ENCODE data around the gene KCNQ5. TPM values are rescaled to one million over a fixed set of nuclear protein-coding genes. Genes with fewer than 3 reads are reported as not detected.

Gene KCNQ5
- total and polyA plus RNA-seq, 2 donors (not counting 1 experiment from before 2014, with no cell fraction given), result 0.74 to 4.6 TPM

- Histone ChIP-seq H3K27me3 (ENCODE audit: control insufficient read depth, insufficient read depth, low read length) (no peaks in the 10 kb centered on the region), H3K9ac (ENCODE audit: insufficient read depth, low read length) (no peak overlapping the region), H3K4me2 (ENCODE audit: extremely low read depth, insufficient read depth, low read length) (no peak overlapping the region), H3K9me3 (ENCODE audit: control insufficient read depth, insufficient read depth, low read depth, low read length) (no peaks in the 10 kb centered on the region), H2AFZ (ENCODE audit: low read length) (no peak overlapping the region), H4K20me1 (ENCODE audit: control insufficient read depth, extremely low read depth, insufficient read depth, low read length) (no peaks in the 10 kb centered on the region), H3K4me3 (replicated peaks in 1 of 4; ENCODE audit: control extremely low read depth in 1 of 4, insufficient read depth in 1 of 4, low read depth in 3 of 4, low read length in 4 of 4) (no peak overlapping the region), H3K36me3 (ENCODE audit: control insufficient read depth, insufficient read depth, low read length) (no peaks in the 10 kb centered on the region), H3K4me1 (ENCODE audit: control insufficient read depth, extremely low read depth, insufficient read depth, low read length) (no peaks in the 10 kb centered on the region), H3K27ac (ENCODE audit: insufficient read depth, low read length) (no peak overlapping the region), H3K79me2 (ENCODE audit: control insufficient read depth, insufficient read depth, low read length) (no peaks in the 10 kb centered on the region)
- DNase-seq (ENCODE audit: low read depth in 2 of 2), result no peak
- TF ChIP-seq CTCF (conservative IDR thresholded peaks at IDR 0.05 in 1 of 2, IDR thresholded peaks at IDR 0.05 in 1 of 2; ENCODE audit: low read depth in 1 of 2, low read length in 2 of 2) (no peak), EZH2 (IDR thresholded peaks at IDR 0.05; ENCODE audit: low read length, missing control alignments) (no peak)
Measured at GRCh38 chr6:72728706-72729343, 107.0 kb downstream of the KCNQ5 start.

GRCh38 chr6:72733045-72733444 lies 111.2 kb downstream of the KCNQ5 start:
- no peak for DNase-seq (ENCODE audit: low read depth in 2 of 2)

GRCh38 chr6:72738091-72738490 lies 116.2 kb downstream of the KCNQ5 start:
- H3K4me1 ChIP-seq (ENCODE audit: control insufficient read depth, extremely low read depth, insufficient read depth, low read length), result no peaks in the 10 kb centered on the region
- no peaks in the 10 kb centered on the region for H3K79me2 ChIP-seq (ENCODE audit: control insufficient read depth, insufficient read depth, low read length)
- H3K4me3 ChIP-seq (replicated peaks in 1 of 4; ENCODE audit: control extremely low read depth in 1 of 4, insufficient read depth in 1 of 4, low read depth in 3 of 4, low read length in 4 of 4), result no peak overlapping the region
- no peak overlapping the region for H3K27ac ChIP-seq (ENCODE audit: insufficient read depth, low read length)
- no peaks in the 10 kb centered on the region for H3K36me3 ChIP-seq (ENCODE audit: control insufficient read depth, insufficient read depth, low read length)
- no peak overlapping the region for H2AFZ ChIP-seq (ENCODE audit: low read length)
- TF ChIP-seq EZH2 (IDR thresholded peaks at IDR 0.05; ENCODE audit: low read length, missing control alignments), result no peak
- no peak for TF ChIP-seq CTCF (conservative IDR thresholded peaks at IDR 0.05 in 1 of 2, IDR thresholded peaks at IDR 0.05 in 1 of 2; ENCODE audit: low read depth in 1 of 2, low read length in 2 of 2)
- no peaks in the 10 kb centered on the region for H3K27me3 ChIP-seq (ENCODE audit: control insufficient read depth, insufficient read depth, low read length)
- H4K20me1 ChIP-seq (ENCODE audit: control insufficient read depth, extremely low read depth, insufficient read depth, low read length), result no peaks in the 10 kb centered on the region
- no peak for DNase-seq (ENCODE audit: low read depth in 2 of 2)
- H3K4me2 ChIP-seq (ENCODE audit: extremely low read depth, insufficient read depth, low read length), result no peak overlapping the region
- H3K9ac ChIP-seq (ENCODE audit: insufficient read depth, low read length), result no peak overlapping the region
- H3K9me3 ChIP-seq (ENCODE audit: control insufficient read depth, insufficient read depth, low read depth, low read length), result no peaks in the 10 kb centered on the region

More at GRCh38 chr6:72733045-72733444, 111.2 kb downstream of the KCNQ5 start:
- Histone ChIP-seq H3K36me3 (ENCODE audit: control insufficient read depth, insufficient read depth, low read length) (no peaks in the 10 kb centered on the region), H4K20me1 (ENCODE audit: control insufficient read depth, extremely low read depth, insufficient read depth, low read length) (no peaks in the 10 kb centered on the region), H3K4me3 (replicated peaks in 1 of 4; ENCODE audit: control extremely low read depth in 1 of 4, insufficient read depth in 1 of 4, low read depth in 3 of 4, low read length in 4 of 4) (no peak overlapping the region), H3K4me1 (ENCODE audit: control insufficient read depth, extremely low read depth, insufficient read depth, low read length) (no peaks in the 10 kb centered on the region), H2AFZ (ENCODE audit: low read length) (no peak overlapping the region), H3K9ac (ENCODE audit: insufficient read depth, low read length) (no peak overlapping the region), H3K9me3 (ENCODE audit: control insufficient read depth, insufficient read depth, low read depth, low read length) (no peaks in the 10 kb centered on the region), H3K4me2 (ENCODE audit: extremely low read depth, insufficient read depth, low read length) (no peak overlapping the region), H3K27ac (ENCODE audit: insufficient read depth, low read length) (no peak overlapping the region), H3K27me3 (ENCODE audit: control insufficient read depth, insufficient read depth, low read length) (no peaks in the 10 kb centered on the region), H3K79me2 (ENCODE audit: control insufficient read depth, insufficient read depth, low read length) (no peaks in the 10 kb centered on the region)
- no peak for TF ChIP-seq CTCF (conservative IDR thresholded peaks at IDR 0.05 in 1 of 2, IDR thresholded peaks at IDR 0.05 in 1 of 2; ENCODE audit: low read depth in 1 of 2, low read length in 2 of 2)
- TF ChIP-seq EZH2 (IDR thresholded peaks at IDR 0.05; ENCODE audit: low read length, missing control alignments), result no peak
